NCI-H345 treated with DMSO at 0.1 percent for 48 hours (cell line): Measurements from ENCODE around the gene PYGM.

Source experiments
- DNase-seq: peaks from one replicate; lab custom pipeline; 2025; ENCODE audit not compliant: unreplicated experiment; lab: John Stamatoyannopoulos, UW

The PYGM gene

DNA sequence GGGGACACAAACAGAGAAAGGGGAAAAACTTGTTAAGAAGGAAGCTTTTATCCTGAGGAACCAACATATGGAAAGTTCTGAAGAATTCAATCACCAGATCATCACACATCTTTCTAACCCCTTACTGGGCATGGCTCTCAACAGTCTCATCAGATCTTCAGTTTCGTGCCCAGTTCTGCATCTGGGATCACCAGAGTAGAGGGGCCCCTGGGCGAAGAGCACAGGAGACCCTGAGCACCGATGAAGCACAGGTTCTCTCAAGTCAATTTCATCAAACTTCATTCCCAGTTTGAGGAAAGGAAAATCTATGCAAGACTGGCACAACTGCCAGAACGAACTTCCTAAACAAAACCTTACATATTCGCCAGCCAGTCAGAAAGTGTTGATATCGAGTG, 8.5 kb upstream of the PYGM start:
- DNase-seq: no peak

DNA sequence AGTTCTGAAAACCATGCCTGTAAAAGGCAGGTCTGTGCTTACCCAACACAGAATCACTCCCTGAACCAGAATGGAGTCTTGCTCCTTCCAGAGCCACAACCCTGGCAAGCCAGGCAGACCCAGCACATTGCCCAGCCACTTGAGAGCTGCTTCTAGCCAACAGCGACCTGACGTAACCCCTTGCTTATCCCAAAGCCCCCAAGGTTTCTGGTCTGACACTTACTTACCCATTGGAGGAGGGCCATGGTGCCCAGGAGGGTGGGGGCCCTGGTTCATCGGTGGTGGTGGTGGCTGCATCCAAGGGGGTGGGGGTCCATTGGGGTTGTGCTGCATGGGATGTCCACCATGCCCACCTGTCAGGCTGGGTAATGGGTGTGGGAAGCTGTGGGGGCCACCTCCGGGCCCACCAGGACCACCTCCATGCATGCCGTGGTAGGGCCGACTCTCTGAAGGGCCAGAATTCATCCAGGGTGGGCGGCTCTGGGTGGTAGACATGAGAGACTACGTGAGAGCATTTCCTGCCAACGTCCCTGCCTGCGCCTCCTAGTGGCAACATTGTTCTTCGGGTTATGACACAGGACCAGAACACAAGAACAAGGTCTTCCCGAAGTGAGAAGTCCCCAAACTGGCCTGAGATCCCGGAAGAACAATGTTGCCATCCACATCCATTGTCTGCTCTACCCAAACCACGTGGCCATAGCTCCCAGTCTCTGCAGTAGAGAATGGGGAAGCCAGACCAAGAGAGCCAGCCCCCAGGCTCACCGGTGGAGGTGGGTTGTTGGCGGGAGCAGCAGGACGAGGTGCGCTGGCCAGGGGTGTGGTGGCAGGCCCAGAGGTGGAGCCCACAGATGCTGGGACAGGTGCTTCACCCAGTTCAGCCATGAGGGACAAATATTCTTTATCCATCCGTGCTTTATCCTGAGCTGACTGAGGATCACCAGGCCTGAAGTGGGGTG, 7.8 kb upstream of the PYGM start:
- DNase-seq: no peak

GRCh38 chr11:64766881-64767280, 7.1 kb upstream of the PYGM start:
- no peak for DNase-seq

- DNase-seq: no peak
Observed at GRCh38 chr11:64765851-64766665, 6.3 kb upstream of the PYGM start.

DNA sequence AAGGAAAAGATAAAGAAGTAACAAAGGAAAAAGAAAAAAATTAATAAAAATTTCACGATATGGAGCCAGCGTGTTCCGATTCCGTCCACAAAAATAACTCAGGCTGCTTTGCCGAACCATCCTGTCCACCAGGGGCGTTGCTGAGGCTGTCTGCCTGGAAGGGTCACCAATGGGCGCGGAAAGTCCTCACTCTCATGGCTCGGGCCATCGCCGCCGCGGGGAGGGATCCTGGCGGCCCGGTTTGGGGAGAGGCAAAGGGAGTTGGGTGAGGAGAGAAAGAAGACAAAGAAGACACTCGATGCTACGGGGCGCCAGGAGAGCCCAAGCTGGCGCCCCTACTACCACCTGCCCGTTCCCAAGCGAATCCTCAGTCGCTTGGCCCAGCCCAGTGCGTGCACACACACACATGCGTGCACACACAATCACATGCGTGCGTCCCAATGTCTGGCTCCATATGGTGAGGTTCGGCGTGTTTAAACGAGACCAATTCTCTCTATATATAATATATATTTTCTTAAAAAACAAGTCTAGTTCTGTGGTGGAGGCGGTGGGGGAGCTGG, 5.6 kb upstream of the PYGM start:
- no peak for DNase-seq

DNA sequence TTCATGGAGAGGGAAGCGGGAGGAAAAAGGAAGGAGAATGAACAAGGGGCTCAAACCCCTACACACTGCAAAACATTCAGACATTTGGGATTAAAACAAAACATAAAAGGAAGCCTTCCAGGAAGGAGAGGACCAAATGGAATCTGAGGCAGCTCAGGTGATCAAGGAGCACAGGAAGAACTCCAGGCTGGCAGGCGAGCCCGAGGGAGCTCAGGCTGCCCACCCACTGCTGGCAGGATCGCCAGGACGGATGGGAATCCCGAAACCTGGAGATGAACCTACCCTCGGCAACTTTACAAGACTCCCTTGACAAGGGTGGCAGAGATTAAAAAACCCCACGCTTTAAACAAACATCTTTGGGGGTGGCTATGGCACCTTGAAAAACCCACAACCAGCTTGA, 5.0 kb upstream of the PYGM start:
- DNase-seq: no peak

DNA sequence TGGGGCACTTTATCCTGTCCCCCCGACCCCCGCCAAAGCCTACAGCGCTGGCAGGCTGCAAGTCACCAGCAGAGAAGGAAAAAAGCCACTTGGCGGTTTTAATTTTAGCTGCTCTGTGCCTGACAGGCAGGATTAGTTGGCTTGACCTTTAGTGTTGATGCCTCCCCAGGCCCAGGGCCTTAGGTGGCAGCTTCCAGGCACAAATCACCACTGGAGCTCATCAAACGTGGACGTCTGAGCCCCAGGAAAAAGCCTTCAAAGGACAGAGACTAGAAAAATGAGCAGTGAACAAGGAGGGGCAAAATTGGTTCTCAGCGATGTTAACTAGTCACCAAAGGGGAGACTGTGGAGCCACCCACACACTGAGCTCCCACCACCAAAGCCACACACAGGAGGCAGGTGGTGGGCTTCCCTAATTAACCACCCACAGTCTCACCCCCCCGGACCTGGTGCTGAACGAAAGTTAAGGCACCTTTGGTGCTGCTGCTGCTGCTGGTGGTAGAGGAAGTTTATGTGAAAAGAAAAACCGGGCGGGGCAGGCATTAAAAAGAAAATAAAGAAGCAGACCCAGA, 4.4 kb upstream of the PYGM start:
- no peak for DNase-seq

GRCh38 chr11:64763526-64764039, 3.8 kb upstream of the PYGM start:
- no peak for DNase-seq

DNA sequence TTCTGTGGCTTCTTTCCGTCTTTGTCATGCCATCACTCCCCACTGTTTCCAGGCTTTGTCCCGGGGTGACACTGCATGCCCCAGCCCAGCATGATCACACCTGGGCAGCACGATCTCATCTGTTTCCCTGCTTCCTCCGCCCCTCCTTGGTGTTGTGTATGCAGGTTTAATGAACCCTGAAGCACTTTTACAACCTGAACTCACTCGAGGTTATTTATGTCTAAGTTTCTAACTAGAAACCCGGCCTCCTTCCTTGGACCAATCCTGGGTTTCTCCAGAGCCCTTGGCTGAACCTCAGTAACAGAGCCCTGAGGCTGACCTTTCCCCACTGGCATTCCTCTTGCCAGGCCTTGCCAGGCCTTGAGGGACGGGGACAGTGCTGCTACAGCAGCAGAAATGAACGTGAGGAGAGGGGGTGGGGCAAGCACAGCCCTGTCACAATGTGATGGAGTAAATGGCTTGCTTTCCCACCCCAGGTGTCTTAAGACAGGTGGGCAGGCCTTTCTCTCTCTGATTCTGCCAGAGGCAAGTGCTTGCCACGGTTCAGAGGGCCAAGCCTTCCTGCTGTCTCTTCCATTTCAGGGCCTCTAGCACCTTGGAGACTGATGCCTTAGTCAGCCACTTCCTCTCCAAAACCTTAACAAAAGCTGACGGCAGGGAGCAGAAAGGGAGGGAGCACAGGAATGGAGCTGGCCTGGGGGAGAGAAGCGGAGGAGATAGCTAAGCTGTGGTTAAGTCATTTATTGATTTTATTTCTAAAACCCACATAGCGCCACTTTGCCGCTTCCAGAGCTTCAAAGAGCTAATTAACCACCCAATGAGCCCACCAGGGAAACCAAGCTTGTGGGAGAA, 3.1 kb upstream of the PYGM start:
- DNase-seq: peak; percentile 22

DNA sequence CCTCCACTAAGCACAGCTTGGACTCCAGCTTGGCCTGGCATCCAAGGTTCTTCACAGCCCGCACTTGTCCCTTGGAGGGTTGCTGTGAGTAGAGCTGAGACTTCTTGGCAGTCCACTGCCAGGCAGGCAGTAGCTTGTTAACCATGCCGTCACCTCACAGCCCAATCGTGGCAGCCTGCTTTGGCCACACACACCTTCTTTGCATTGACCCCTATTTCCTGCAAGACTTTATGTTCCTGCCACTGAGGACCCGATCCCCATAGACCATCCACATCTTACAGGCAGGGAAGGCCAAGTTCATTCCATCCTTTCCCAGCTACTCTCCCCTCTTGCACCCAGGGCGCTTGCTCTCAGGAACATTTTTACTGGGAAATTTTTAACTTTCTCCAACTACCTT, 2.5 kb upstream of the PYGM start:
- no peak for DNase-seq

DNA sequence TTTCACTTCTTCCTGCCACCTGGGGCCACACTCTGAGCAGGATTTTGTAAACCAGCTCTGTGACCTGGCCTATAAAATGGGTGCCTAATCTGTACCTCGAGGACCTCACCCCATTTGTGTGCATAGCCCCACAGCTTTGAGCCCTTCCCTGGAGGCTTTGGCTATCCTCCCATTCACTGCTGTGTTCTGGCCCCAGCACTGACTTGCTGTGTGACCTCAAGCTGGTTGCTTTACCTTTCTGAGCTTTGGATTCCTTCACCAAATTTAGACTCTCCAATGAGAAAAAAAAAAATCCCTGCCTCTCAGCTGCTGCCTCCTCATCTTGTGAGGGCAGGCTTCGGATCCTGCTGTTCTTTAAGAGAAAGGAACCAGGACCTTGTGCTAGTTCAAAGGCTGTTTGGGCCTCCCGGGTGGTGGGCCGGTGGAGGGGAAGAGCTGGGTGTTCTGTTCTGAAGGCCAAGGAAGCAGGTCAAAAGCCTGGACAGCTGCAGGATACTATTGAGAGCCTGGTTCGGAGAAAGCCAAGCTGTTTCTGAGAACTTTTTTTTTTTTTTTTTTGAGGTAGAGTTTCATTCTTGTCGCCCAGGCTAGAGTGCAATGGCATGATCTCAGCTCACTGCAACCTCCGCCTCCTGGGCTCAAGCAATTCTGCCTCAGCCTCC, 1.1 kb upstream of the PYGM start:
- DNase-seq: no peak

DNA sequence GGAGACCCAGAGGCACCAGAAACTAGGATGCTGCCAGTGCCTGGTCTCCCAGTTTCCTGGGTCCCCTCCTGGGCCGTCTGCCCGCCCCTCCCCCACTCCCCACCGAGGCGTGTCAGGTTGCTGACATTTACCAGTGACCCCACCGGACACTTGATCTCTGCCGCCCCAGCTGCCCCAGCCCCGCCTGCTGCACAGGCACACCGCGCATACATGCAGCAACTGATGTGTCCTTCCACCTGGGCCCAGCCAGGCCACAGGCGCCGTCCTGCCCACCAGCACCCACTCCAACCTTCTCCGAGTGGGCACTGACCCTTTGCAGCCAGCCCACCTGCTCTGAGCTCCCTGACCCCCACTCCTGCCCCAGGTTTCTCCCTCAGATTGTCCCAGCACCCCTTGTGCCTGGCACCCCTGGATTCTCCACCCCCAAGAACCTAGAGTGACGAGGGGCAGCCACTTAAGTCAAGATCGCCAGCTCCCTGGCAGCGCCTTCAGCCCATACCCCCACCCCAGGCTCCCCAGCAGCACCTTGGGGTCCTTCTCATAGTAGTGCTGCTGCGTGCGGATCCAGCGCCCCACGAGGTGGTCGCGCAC, 548 bp downstream of the PYGM start:
- DNase-seq: no peak

DNA sequence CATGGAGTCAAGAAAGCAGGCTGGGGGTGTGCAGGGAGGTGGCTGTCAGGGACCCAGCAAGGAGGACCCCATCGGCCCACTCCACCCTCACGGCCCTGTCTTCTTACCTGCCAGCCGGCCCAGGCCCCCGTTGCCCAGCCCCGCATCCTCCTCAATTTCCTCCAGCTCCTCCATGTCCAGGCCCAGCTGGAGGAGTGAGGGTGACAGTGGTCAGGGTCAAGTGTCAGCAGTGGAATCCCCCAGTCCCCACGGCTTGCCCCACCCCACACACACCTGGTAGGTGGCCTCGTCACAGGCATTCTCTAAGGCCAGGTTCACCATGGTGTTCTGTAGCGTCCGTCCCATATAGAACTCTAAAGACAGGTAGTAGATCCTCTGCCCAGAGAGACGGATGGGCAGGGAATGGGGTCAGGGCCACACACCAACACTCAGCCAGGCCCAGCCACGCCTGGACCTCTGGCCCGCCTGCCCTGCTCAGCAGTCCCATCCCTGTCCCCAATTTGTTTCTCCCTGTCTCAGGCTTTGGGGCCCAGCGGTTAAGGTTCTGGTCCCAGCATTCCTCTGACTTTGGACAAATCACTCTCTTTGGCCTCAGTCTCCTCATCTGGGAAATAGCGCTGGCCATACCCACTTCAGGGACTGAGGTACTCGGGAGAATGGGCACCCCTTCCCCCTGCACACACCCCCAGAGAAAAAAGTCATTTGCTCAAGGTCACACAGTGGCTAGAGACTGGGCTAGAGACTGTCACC, 1.3 kb downstream of the PYGM start:
- no peak for DNase-seq

GRCh38 chr11:64757549-64758329, 2.0 kb downstream of the PYGM start:
- no peak for DNase-seq

- no peak for DNase-seq
Observed at GRCh38 chr11:64755681-64756361, 4.0 kb downstream of the PYGM start.

GRCh38 chr11:64754919-64755662, 4.7 kb downstream of the PYGM start:
- no peak for DNase-seq
